ENCODE measurements around the gene ZFP92.
A peak's percentile ranks its signal among the peaks of the same experiment; 100 is the strongest.
"Not testable (repeated sequence)": the region's sequence is repeated elsewhere in the genome, so short reads cannot be mapped to it uniquely, and the experiment has no call there.

The ZFP92 gene

DNA sequence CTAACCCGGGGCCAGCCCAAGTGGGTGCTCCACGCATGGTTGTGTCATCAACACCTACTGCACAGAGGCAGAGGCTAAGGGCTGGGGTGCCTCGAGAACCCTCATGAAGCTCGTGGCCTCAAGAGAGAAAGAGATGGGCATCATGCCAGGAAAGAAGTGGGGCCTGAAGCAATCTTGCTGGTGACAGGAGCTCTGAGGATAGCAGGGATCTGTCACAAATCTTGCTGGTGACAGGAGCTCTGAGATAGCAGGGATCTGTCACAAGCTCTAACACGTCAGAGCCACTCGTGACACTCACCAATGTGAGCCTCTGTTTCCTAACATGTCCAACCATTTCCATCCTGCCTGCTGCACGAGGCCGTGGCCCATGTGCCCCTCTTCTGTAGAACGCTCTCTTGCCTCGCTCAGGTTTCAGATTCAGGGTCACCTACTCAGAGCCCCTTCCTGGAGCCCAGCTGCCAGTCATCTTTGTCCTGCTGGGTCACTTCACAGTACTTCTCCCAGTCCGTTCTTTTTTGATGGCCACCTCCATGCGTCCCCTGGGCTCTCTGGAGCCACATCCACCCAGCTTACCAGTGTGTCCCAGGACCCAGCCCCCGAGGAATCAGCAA, 31.2 kb upstream of the ZFP92 start:
- Mint-ChIP-seq H3K4me1 (ENCODE audit: low read depth in 2 of 2) (no peaks in the 10 kb centered on the region), H3K36me3 (ENCODE audit: insufficient read depth) (no peaks in the 10 kb centered on the region), H3K27me3 (no peaks in the 10 kb centered on the region), H3K27ac (no peak overlapping the region), H3K9me3 (no peaks in the 10 kb centered on the region), H3K4me3 (no peak overlapping the region)
- DNase-seq (no peak), ATAC-seq (replicated peaks) (no peak)

DNA sequence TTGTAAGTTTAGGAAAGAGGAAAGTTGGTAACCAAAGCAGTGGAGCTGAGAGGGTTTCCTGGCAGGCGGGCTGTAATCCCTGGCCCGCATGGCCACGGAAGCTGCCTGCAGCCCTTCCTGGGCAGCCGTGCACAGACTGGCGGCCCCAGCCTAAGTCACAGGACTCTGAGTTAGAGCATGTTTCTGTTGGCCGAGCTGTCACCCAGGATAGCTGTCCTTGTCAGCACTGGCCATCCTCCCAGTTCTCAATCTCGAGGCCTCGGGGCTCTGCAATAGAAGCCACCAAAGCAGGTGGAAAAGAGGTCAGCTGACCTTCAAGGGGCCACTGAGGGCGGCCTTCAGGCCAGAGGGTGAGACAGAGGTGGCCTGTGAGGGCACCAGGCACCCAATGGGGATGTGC, 30.6 kb upstream of the ZFP92 start:
- DNase-seq (no peak), ATAC-seq (replicated peaks) (no peak)
- Mint-ChIP-seq H3K4me3 (no peak overlapping the region), H3K36me3 (ENCODE audit: insufficient read depth) (no peaks in the 10 kb centered on the region), H3K27me3 (no peaks in the 10 kb centered on the region), H3K27ac (no peak overlapping the region), H3K4me1 (ENCODE audit: low read depth in 2 of 2) (no peaks in the 10 kb centered on the region), H3K9me3 (no peaks in the 10 kb centered on the region)

GRCh38 chrX:153381684-153382532, 29.4 kb upstream of the ZFP92 start:
- no peaks in the 10 kb centered on the region for H3K36me3 Mint-ChIP-seq (ENCODE audit: insufficient read depth)
- no peaks in the 10 kb centered on the region for H3K27me3 Mint-ChIP-seq
- no peak overlapping the region for H3K27ac Mint-ChIP-seq
- H3K4me3 Mint-ChIP-seq: no peak overlapping the region
- DNase-seq (no peak), ATAC-seq (replicated peaks) (peak; percentile 54)
- no peaks in the 10 kb centered on the region for H3K4me1 Mint-ChIP-seq (ENCODE audit: low read depth in 2 of 2)
- H3K9me3 Mint-ChIP-seq: no peaks in the 10 kb centered on the region

DNA sequence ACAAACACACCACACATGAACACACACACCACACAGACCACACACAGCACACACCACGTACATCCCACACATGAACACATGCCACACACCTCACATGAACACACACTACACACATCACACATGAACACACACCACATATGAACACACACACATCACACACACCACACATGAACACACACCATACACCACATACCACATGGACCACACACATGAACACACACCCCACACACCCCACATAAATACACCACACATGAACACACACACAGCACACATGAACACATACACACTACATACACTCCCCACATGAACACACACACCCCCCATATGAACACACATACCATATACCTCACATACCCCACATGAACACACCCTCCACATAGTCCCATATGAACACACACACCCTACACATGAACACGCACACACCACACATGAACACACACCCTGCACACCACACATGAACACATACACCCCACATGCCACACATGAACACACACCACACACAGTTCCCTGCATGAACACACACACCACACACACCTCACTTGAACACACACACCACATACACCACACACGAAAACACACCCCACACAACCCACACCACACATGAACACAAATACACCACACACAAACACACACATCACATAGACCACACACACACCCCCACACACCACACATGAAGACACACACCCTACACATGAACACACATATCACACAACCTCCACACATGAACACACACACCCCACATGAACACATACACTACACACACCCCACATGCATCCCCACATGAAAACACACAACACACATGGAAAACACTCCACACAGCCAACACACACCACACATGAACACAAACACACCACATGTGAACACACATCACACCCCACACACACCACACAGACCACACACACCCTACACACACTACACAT, 28.4 kb upstream of the ZFP92 start:
- DNase-seq (no peak), ATAC-seq (replicated peaks) (no peak)
- Mint-ChIP-seq H3K4me3 (no peak overlapping the region), H3K27me3 (no peaks in the 10 kb centered on the region), H3K36me3 (ENCODE audit: insufficient read depth) (no peaks in the 10 kb centered on the region), H3K9me3 (no peaks in the 10 kb centered on the region), H3K27ac (no peak overlapping the region), H3K4me1 (ENCODE audit: low read depth in 2 of 2) (no peaks in the 10 kb centered on the region)

DNA sequence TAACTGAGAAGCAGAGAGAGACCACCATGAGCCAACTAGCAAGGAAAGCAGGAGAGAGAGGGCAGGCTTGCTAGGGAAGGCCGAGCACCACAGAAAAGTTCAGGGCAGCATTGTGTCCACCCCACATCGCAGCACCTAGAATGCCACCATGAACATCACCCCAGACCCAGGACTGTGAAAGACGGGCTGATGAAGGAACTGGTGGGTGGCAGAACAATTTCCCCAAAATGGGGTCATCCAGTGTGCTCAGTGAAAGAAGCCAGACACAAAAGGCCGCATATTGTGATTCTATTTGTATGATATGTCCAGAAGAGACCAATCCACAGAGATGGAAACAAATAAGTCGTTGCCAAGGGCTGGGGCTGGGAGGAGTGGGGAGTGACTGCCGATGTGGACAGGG, 26.9 kb upstream of the ZFP92 start:
- DNase-seq (no peak), ATAC-seq (replicated peaks) (no peak)
- H3K27ac Mint-ChIP-seq: no peak overlapping the region
- no peak overlapping the region for H3K4me3 Mint-ChIP-seq
- H3K4me1 Mint-ChIP-seq (ENCODE audit: low read depth in 2 of 2): no peaks in the 10 kb centered on the region
- H3K36me3 Mint-ChIP-seq (ENCODE audit: insufficient read depth): no peaks in the 10 kb centered on the region
- H3K9me3 Mint-ChIP-seq: no peaks in the 10 kb centered on the region
- no peaks in the 10 kb centered on the region for H3K27me3 Mint-ChIP-seq

DNA sequence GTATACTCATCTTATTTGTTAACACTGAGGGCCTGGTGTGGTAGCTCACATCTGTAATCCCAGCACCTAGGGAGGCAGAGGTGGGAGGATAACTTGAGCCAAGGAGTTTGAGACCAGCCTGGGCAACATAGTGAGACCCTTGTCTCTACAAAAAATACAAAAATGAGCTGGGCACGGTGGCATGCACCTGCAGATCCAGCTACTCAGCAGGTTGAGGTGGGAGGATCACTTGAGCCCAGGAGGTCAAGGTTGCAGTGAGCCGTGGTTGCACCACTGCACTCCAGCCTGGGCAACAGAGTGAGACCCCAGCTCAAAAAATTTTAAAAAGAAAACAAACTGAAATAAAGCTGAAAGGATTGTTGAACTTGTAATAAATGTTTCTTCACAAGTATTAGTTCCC, 26.3 kb upstream of the ZFP92 start:
- H3K4me1 Mint-ChIP-seq (ENCODE audit: low read depth in 2 of 2); H3K4me3 Mint-ChIP-seq; ATAC-seq (replicated peaks); H3K9me3 Mint-ChIP-seq; H3K27me3 Mint-ChIP-seq; H3K36me3 Mint-ChIP-seq (ENCODE audit: insufficient read depth); DNase-seq; H3K27ac Mint-ChIP-seq: not testable (repeated sequence)

- ATAC-seq (replicated peaks) (no peak), DNase-seq (no peak)
- Mint-ChIP-seq H3K36me3 (ENCODE audit: insufficient read depth) (no peaks in the 10 kb centered on the region), H3K4me3 (no peak overlapping the region), H3K9me3 (no peaks in the 10 kb centered on the region), H3K27me3 (no peaks in the 10 kb centered on the region), H3K4me1 (ENCODE audit: low read depth in 2 of 2) (no peaks in the 10 kb centered on the region), H3K27ac (no peak overlapping the region)
Observed at GRCh38 chrX:153386097-153386496, 25.2 kb upstream of the ZFP92 start.

DNA sequence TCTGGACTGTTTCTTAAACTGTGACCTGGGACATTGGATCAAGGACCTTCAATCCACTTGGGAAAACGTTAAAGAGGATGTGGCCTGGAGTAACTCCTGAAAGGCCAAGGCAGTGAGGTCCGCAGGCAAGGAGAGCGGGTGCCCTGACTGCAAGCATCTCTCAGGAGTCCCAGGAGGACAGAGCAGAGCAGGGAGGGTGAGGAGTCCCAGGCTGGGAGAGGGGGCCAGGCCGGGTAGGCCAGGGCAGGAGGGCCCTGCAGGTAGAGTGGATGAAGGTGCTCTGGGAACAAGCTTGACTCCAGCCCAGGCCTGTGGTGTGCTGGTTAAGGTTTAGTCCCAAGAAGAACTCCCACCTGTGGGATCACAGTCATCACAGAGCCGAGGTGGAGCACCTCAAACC, 23.9 kb upstream of the ZFP92 start:
- ATAC-seq (replicated peaks) (no peak), DNase-seq (no peak)
- H3K4me3 Mint-ChIP-seq: no peak overlapping the region
- no peaks in the 10 kb centered on the region for H3K27me3 Mint-ChIP-seq
- no peak overlapping the region for H3K27ac Mint-ChIP-seq
- H3K9me3 Mint-ChIP-seq: no peaks in the 10 kb centered on the region
- H3K36me3 Mint-ChIP-seq (ENCODE audit: insufficient read depth): no peaks in the 10 kb centered on the region
- H3K4me1 Mint-ChIP-seq (ENCODE audit: low read depth in 2 of 2): no peaks in the 10 kb centered on the region

- Mint-ChIP-seq H3K4me1 (ENCODE audit: low read depth in 2 of 2) (no peaks in the 10 kb centered on the region), H3K27ac (no peak overlapping the region), H3K9me3 (no peaks in the 10 kb centered on the region), H3K27me3 (no peaks in the 10 kb centered on the region), H3K36me3 (ENCODE audit: insufficient read depth) (no peaks in the 10 kb centered on the region), H3K4me3 (no peak overlapping the region)
- no peak for DNase-seq
- ATAC-seq (replicated peaks): no peak
Observed at GRCh38 chrX:153387987-153388721, 23.1 kb upstream of the ZFP92 start.

- Mint-ChIP-seq H3K4me1 (ENCODE audit: low read depth in 2 of 2) (no peaks in the 10 kb centered on the region), H3K27me3 (no peaks in the 10 kb centered on the region), H3K9me3 (no peaks in the 10 kb centered on the region), H3K36me3 (ENCODE audit: insufficient read depth) (no peaks in the 10 kb centered on the region), H3K27ac (no peak overlapping the region), H3K4me3 (no peak overlapping the region)
- no peak for DNase-seq
- no peak for ATAC-seq (replicated peaks)
Observed at GRCh38 chrX:153388722-153389459, 22.4 kb upstream of the ZFP92 start.

DNA sequence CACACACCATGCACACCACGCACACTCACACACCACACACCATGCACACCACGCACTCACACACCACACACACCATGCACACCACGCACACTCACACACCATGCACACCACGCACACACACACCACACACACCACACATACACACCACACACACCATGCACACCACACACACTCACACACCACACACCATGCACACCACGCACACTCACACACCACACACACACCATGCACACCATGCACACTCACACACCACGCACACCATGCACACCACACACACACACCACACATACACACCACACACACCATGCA, 21.9 kb upstream of the ZFP92 start:
- H3K4me3 Mint-ChIP-seq; H3K4me1 Mint-ChIP-seq (ENCODE audit: low read depth in 2 of 2); H3K36me3 Mint-ChIP-seq (ENCODE audit: insufficient read depth); H3K9me3 Mint-ChIP-seq; H3K27ac Mint-ChIP-seq; H3K27me3 Mint-ChIP-seq; ATAC-seq (replicated peaks); DNase-seq: not testable (repeated sequence)

DNA sequence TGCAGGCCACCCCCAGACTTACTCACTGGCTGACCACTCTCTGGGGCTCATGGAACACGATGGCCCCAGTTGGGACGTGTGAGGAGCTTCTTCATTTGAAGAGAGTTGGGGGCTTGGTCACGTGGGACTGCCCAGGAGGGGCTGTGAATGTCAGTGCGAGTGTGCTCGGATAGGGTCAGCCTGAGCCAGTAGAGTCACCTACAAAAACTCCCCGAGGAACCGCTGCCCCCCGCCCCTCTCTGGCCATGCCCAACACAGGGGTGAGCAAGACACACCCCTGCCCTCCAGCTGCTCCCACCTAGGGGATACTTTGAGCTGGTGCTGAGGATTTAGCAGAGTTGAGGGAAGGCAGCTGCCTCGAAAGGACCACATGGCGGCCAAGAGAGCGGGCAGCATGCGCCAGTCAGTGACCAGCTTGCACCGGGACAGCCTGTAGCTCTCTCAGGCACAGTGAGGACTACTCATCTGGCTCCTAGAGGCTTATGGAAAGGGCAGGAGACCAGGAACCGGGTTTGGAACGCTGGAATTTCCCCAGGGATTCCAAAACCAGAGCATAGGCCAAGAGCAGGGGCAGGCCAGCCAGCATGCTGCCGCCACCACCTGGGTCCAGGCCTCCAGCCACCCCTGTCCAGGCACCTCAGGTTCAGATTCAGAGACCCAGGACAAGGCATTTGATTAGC, 18.5 kb upstream of the ZFP92 start:
- Mint-ChIP-seq H3K27ac (no peak overlapping the region), H3K27me3 (no peaks in the 10 kb centered on the region), H3K9me3 (no peaks in the 10 kb centered on the region), H3K36me3 (ENCODE audit: insufficient read depth) (no peaks in the 10 kb centered on the region), H3K4me1 (ENCODE audit: low read depth in 2 of 2) (peaks cover 0 to 9% of the 10 kb centered on the region in 2 donors), H3K4me3 (no peak overlapping the region)
- ATAC-seq (replicated peaks) (no peak), DNase-seq (no peak)

All from effector memory CD8-positive, alpha-beta T cell (primary cell).